Stomach (tissue), 4 donors: Measurements from ENCODE around the gene MYL3.

ENCODE experiments used
- EP300 ChIP-seq: sonication (generic); formaldehyde crosslinking; IDR thresholded peaks from one replicate; pipeline ENCODE4 v1.6.1; 2017; ENCODE audit warnings: antibody characterized with exemption
- POLR2A ChIP-seq, 4 donors: fragments of 450-650 bp; IDR thresholded peaks; one replicate each; pipeline ENCODE4 v1.6.1; 2016; ENCODE audit warnings: antibody characterized with exemption in 4 of 4, control low read depth in 2 of 4, mild to moderate bottlenecking in 1 of 4, moderate library complexity in 1 of 4
- POLR2AphosphoS5 ChIP-seq, 3 donors: sonication (generic); formaldehyde crosslinking; IDR thresholded peaks; one replicate each; pipeline ENCODE4 v1.6.1; 2016; ENCODE audit warnings: antibody characterized with exemption in 3 of 3
- TF ChIP-seq, protein P1 (sequence below), 7 experiments: fragments of 450-650 bp in 4 of 7; fragments of 200-600 bp in 3 of 7; sonication (generic) in 3 of 7; IDR thresholded peaks; one replicate each; pipeline ENCODE4 v1.5.1; 2016 to 2019; ENCODE audit warnings: antibody characterized with exemption in 7 of 7, control low read depth in 2 of 7, mild to moderate bottlenecking in 1 of 7

DNA sequence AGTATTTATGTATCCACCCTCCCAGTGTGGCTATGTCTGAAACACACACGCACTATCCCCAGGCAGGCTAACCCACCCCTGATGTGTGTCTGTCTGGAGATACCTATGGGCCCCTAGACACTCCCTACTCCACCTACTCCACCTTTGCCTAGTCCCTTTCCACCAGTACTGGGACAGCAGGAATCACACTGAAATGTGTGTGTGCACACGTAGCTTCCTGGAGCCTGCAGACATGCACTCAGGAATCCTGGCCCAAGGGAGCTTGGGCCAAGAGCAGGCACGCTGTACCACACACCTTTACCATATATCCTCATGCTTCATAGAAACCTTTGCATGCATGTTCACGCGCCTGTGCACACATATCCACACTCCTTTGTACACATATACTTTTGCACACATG lies 7.4 kb upstream of the MYL3 start:
- TF ChIP-seq POLR2A (IDR thresholded peaks at IDR 0.05) (no peak), EP300 (no peak), POLR2AphosphoS5 (IDR thresholded peaks at IDR 0.05) (no peak)
- TF ChIP-seq, protein P1, sequence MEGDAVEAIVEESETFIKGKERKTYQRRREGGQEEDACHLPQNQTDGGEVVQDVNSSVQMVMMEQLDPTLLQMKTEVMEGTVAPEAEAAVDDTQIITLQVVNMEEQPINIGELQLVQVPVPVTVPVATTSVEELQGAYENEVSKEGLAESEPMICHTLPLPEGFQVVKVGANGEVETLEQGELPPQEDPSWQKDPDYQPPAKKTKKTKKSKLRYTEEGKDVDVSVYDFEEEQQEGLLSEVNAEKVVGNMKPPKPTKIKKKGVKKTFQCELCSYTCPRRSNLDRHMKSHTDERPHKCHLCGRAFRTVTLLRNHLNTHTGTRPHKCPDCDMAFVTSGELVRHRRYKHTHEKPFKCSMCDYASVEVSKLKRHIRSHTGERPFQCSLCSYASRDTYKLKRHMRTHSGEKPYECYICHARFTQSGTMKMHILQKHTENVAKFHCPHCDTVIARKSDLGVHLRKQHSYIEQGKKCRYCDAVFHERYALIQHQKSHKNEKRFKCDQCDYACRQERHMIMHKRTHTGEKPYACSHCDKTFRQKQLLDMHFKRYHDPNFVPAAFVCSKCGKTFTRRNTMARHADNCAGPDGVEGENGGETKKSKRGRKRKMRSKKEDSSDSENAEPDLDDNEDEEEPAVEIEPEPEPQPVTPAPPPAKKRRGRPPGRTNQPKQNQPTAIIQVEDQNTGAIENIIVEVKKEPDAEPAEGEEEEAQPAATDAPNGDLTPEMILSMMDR (IDR thresholded peaks at IDR 0.05): no peak
